MCF 10A (cell line): ENCODE measurements around the gene ULK2. TPM values are rescaled to one million over a fixed set of nuclear protein-coding genes. Genes with fewer than 3 reads are reported as not detected.
A peak's percentile ranks its signal among the peaks of the same experiment; 100 is the strongest.

Experiments used
- BruUV-seq: library from RNA; stranded (reverse); fragments of 400-500 nt; replicated peaks from 2 replicates; lab custom pipeline; 2021; lab: Mats Ljungman, UMichigan
- CTCF ChIA-PET: fragments of 300-600 bp; sonication (Branson Sonifier 250); formaldehyde crosslinking; extraction: SDS; loops from one replicate; lab custom pipeline; 2021; ENCODE audit warnings: antibody characterized with exemption, inconsistent platforms; lab: Yijun Ruan, JAX
- POLR2A ChIA-PET: fragments of 300-600, 350-650 bp; sonication (Branson Sonifier 250); formaldehyde crosslinking; extraction: SDS; loops from one replicate; lab custom pipeline; 2020; ENCODE audit warnings: antibody characterized with exemption, inconsistent platforms; lab: Yijun Ruan, JAX
- DNase-seq: peaks from one replicate; pipeline ENCODE4 v3.0.0-alpha.2; 2018; ENCODE audit not compliant: unreplicated experiment
- H3K27ac Mint-ChIP-seq: one replicate; pipeline ENCODE4 v1.8.0; 2022; ENCODE audit warnings: mild to moderate bottlenecking, low read depth, mixed read lengths; ENCODE audit not compliant: unreplicated experiment
- H3K27me3 Mint-ChIP-seq: one replicate; pipeline ENCODE4 v1.8.0; 2022; ENCODE audit warnings: mixed read lengths; ENCODE audit not compliant: insufficient read depth, unreplicated experiment
- H3K36me3 Mint-ChIP-seq: one replicate; pipeline ENCODE4 v1.8.0; 2022; ENCODE audit warnings: mild to moderate bottlenecking, moderate library complexity, mixed read lengths; ENCODE audit not compliant: insufficient read depth, unreplicated experiment
- H3K4me1 Mint-ChIP-seq: one replicate; pipeline ENCODE4 v1.8.0; 2022; ENCODE audit warnings: mixed read lengths; ENCODE audit not compliant: insufficient read depth, unreplicated experiment
- H3K4me3 Mint-ChIP-seq: one replicate; pipeline ENCODE4 v1.8.0; 2022; ENCODE audit warnings: mild to moderate bottlenecking, moderate library complexity, mixed read lengths; ENCODE audit not compliant: unreplicated experiment
- H3K9me3 Mint-ChIP-seq: one replicate; pipeline ENCODE4 v1.8.0; 2022; ENCODE audit warnings: mixed read lengths; ENCODE audit not compliant: unreplicated experiment
- CTCF ChIP-seq: fragments of 200-600 bp; IDR thresholded peaks from one replicate; pipeline ENCODE4 v1.8.0; 2022; ENCODE audit warnings: antibody characterized with exemption, mild to moderate bottlenecking; ENCODE audit not compliant: unreplicated experiment
- intact Hi-C: fragments of 100-400 bp; cut with micrococcal nuclease; formaldehyde crosslinking; loops from 2 replicates; pipeline ENCODE4 v1.14.1; 2022
- total RNA-seq: library from RNA; stranded (reverse); gene quantifications from 2 replicates; pipeline ENCODE4 v1.2.3, GENCODE V29; 2022

The ULK2 gene
- total RNA-seq, 1 experiment from 2014 or later = 7.9 TPM

GRCh38 chr17:19725486-19725885, 142.2 kb downstream of the ULK2 start:
- Mint-ChIP-seq H3K4me1 (peaks cover 45% of the 10 kb centered on the region), H3K4me3 (peak overlapping the region; percentile 57), H3K9me3 (no peaks in the 10 kb centered on the region), H3K36me3 (peaks cover 8% of the 10 kb centered on the region), H3K27me3 (no peaks in the 10 kb centered on the region), H3K27ac (peak overlapping the region; percentile 88)
- DNase-seq = no peak
- ChIA-PET CTCF (interaction anchor here (0.7 to 3.4 kb wide), 3 partner anchors 30 to 78 kb away, joined by 3 to 22 read pairs (median 3); no protein-coding TSS in a partner anchor), POLR2A (interaction anchor here (0.6 to 13.1 kb wide), 7 partner anchors 10 to 77 kb away, joined by 3 to 340 read pairs (median 3); partner anchors contain the start of genes ALDH3A1 and ALDH3A2)
- TF ChIP-seq CTCF = no peak
- intact Hi-C loops = loop anchor here (5.0 kb wide), 1 partner anchor 78 kb away; the partner anchor contains the start of gene ALDH3A2
- no TSS peak for BruUV-seq

- ChIA-PET CTCF (interaction anchor here (0.7 to 1.6 kb wide), 4 partner anchors 31 to 211 kb away, joined by 3 to 4 read pairs (median 3); no protein-coding TSS in a partner anchor), POLR2A (interaction anchor here (0.6 to 13.1 kb wide), 10 partner anchors 10 to 76 kb away, joined by 3 to 340 read pairs (median 4); partner anchors contain the start of genes ALDH3A1 and ALDH3A2)
- H3K27me3 Mint-ChIP-seq = no peaks in the 10 kb centered on the region
- H3K4me1 Mint-ChIP-seq = peaks cover 52% of the 10 kb centered on the region
- H3K9me3 Mint-ChIP-seq = no peaks in the 10 kb centered on the region
- no peak for TF ChIP-seq CTCF
- peak; percentile 91 for DNase-seq
- peaks cover 8% of the 10 kb centered on the region for H3K36me3 Mint-ChIP-seq
- H3K27ac Mint-ChIP-seq = peak overlapping the region; percentile 88
- no TSS peak for BruUV-seq
- H3K4me3 Mint-ChIP-seq = peak overlapping the region; percentile 57
- intact Hi-C loops = loop anchor here (5.0 kb wide), 1 partner anchor 77 kb away; the partner anchor contains the start of gene ALDH3A2
These were observed 143.0 kb downstream of the ULK2 start for GRCh38 chr17:19724501-19725420.

GRCh38 chr17:19723964-19724363, 143.8 kb downstream of the ULK2 start:
- ChIA-PET POLR2A (interaction anchor here (0.7 to 13.1 kb wide), 9 partner anchors 9 to 977 kb away, joined by 3 to 340 read pairs (median 4); partner anchors contain the start of genes ALDH3A1 and ALDH3A2), CTCF (interaction anchor here (0.5 to 1.6 kb wide), 5 partner anchors 24 to 210 kb away, joined by 3 to 5 read pairs (median 3); partner anchors contain the start of gene ALDH3A1)
- H3K27ac Mint-ChIP-seq = peak overlapping the region; percentile 88
- peaks cover 8% of the 10 kb centered on the region for H3K36me3 Mint-ChIP-seq
- H3K4me3 Mint-ChIP-seq = peak overlapping the region; percentile 57
- TSS peak; percentile 66 for BruUV-seq
- intact Hi-C loops = no loop called here
- peaks cover 60% of the 10 kb centered on the region for H3K4me1 Mint-ChIP-seq
- peak; percentile 94 for DNase-seq
- TF ChIP-seq CTCF = no peak
- no peaks in the 10 kb centered on the region for H3K27me3 Mint-ChIP-seq
- no peaks in the 10 kb centered on the region for H3K9me3 Mint-ChIP-seq

Other genes with a start within 250 kb of the ULK2 start
- 40.3 and 50.9 TPM in 2 replicates for gene ALDH3A2, start 219.2 kb downstream of the ULK2 start, total RNA-seq
- 0.32 and 0.54 TPM in 2 replicates for gene SLC47A2, start 151.4 kb downstream of the ULK2 start, total RNA-seq
- 4.9 and 13.4 TPM in 2 replicates for gene ALDH3A1, start 119.6 kb downstream of the ULK2 start, total RNA-seq
- gene AKAP10, start 109.9 kb upstream of the ULK2 start, total RNA-seq = 33.7 and 34.1 TPM in 2 replicates
- gene SPECC1, start 141.4 kb upstream of the ULK2 start, total RNA-seq = 48.7 and 55.3 TPM in 2 replicates